ENCODE measurements around the gene ITGBL1. TPM values are rescaled to one million over a fixed set of nuclear protein-coding genes. Genes with fewer than 3 reads are reported as not detected.

ITGBL1 gene, protein sequence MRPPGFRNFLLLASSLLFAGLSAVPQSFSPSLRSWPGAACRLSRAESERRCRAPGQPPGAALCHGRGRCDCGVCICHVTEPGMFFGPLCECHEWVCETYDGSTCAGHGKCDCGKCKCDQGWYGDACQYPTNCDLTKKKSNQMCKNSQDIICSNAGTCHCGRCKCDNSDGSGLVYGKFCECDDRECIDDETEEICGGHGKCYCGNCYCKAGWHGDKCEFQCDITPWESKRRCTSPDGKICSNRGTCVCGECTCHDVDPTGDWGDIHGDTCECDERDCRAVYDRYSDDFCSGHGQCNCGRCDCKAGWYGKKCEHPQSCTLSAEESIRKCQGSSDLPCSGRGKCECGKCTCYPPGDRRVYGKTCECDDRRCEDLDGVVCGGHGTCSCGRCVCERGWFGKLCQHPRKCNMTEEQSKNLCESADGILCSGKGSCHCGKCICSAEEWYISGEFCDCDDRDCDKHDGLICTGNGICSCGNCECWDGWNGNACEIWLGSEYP
- total RNA-seq (2014; rRNA removed; shearing (Covaris generic)) (not detected in 2 replicates), total RNA-seq (2022) (not detected in 2 replicates), Bru-seq, nascent RNA (percentile 11 among the genes with signal in this experiment), BruChase-seq, experiment 1, labeled RNA remaining after a 6-hour chase (percentile 3 among the genes with signal in this experiment), BruChase-seq, experiment 2, labeled RNA remaining after a 2-hour chase (percentile 9 among the genes with signal in this experiment)
- long read RNA-seq: 0 reads

DNA sequence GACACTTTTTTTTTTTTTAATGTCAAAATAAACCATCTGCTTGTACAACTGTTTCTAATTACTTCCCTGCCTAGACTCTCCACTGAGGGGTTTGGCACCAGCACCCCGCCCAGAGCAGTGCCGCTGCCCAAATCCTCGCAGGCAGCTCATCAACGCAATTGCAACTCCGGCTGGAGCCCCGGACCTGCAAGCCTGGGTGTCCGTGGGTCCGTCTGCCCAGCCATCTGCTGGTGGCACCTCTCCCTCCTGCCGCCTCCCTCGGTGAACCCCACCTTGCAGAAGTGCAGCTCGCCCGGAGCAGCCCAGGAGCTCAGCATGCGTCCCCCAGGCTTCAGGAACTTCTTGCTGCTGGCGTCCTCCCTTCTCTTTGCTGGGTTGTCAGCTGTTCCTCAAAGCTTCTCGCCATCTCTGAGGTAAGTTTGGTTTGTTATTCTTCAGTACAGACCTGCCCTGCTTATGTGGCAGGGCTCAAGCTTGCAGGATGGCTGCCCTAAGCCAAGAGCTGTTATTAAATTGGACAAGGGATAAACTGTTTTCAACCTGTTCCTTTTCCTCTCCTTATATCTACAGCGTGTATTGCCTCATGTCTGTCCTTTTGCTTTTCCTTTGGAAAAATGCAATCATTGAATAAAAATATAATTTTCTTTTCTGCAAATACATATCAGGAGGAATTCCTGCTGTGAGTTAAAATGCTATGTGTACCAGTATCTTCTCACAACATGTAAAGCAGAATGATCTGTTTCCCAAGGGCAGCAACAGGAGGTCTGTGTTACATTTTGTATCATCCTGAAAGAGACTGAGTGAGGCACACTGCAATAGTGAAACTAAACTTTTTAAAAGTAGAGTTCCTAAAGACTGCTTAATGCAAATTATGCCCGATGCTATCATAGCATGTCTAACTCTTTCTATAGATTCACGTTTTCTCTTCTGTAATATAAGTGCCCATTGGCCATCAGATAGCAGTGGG is at the start of gene ITGBL1:
Gene ITGBL1 (plus strand): TSS at position 157 of the 967 bp plus-strand sequence. CDS start 159 bp downstream, at position 316.
- Histone ChIP-seq H3K9me2 (ENCODE audit: insufficient read depth, low read length) (no peaks in the 10 kb centered on the region), H2AFZ (ENCODE audit: low read length) (no peak within 1 kb of the TSS), H3K36me3 (ENCODE audit: insufficient read depth, low read length) (no peaks in the 10 kb centered on the region), H4K20me1 (ENCODE audit: insufficient read depth, low read length) (no peaks in the 10 kb centered on the region), H3K9me3 (ENCODE audit: low read length) (no peaks in the 10 kb centered on the region), H3K4me2 (ENCODE audit: low read length) (no peak within 1 kb of the TSS), H3K79me2 (ENCODE audit: insufficient read depth, low read depth, low read length) (no peaks in the 10 kb centered on the region), H3K4me3 (ENCODE audit: low read depth, low read length, poor library complexity, severe bottlenecking) (no peak within 1 kb of the TSS), H3K27ac (ENCODE audit: low read depth, low read length, poor library complexity, severe bottlenecking) (no peak within 1 kb of the TSS), H3K4me1 (ENCODE audit: insufficient read depth, low read length, poor library complexity, severe bottlenecking) (no peaks in the 10 kb centered on the region)
- ChIA-PET CTCF (ENCODE audit: unreplicated experiment) (no interaction called here), POLR2A (no interaction called here)
- DNase-seq (ENCODE audit: low spot score): no peak
- TF ChIP-seq EZH2phosphoT487 (IDR thresholded peaks at IDR 0.05; ENCODE audit: borderline replicate concordance, low read depth, low read length): no peak
- intact Hi-C loops (cut with micrococcal nuclease; ENCODE audit: unreplicated experiment): no loop called here
- no TSS peak for BruUV-seq (replicated peaks)

DNA sequence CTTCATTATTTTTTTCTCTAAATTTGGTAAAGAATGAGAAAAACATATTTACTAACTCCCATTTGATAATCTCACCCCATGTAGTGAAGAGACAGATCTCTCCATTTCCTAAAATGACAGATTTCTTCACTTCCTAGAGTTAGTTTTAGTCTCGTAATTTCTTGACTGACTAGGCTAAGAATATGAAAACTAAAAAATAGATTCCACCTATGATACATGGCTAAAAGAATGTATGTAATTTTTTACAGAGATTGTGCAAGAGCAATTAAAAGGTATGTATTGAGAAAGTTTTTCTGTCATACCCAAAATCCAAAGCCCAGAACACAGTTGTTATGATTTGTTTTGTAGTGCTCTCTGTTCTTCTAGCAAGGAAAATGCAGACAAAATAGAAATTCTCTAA is 45.7 kb upstream of the ITGBL1 start:
- Histone ChIP-seq H3K9me2 (ENCODE audit: insufficient read depth, low read length) (no peaks in the 10 kb centered on the region), H3K79me2 (ENCODE audit: insufficient read depth, low read depth, low read length) (no peaks in the 10 kb centered on the region), H3K4me3 (ENCODE audit: low read depth, low read length, poor library complexity, severe bottlenecking) (no peak overlapping the region), H3K4me2 (ENCODE audit: low read length) (no peak overlapping the region), H2AFZ (ENCODE audit: low read length) (no peak overlapping the region), H4K20me1 (ENCODE audit: insufficient read depth, low read length) (no peaks in the 10 kb centered on the region), H3K27ac (ENCODE audit: low read depth, low read length, poor library complexity, severe bottlenecking) (no peak overlapping the region), H3K4me1 (ENCODE audit: insufficient read depth, low read length, poor library complexity, severe bottlenecking) (no peaks in the 10 kb centered on the region), H3K36me3 (ENCODE audit: insufficient read depth, low read length) (no peaks in the 10 kb centered on the region), H3K9me3 (ENCODE audit: low read length) (no peaks in the 10 kb centered on the region)
- DNase-seq (ENCODE audit: low spot score): no peak
- CTCF ChIA-PET (ENCODE audit: unreplicated experiment): no interaction called here
- no TSS peak for BruUV-seq (replicated peaks)
- intact Hi-C loops (cut with micrococcal nuclease; ENCODE audit: unreplicated experiment): no loop called here
- POLR2A ChIA-PET: no interaction called here
- no peak for TF ChIP-seq EZH2phosphoT487 (IDR thresholded peaks at IDR 0.05; ENCODE audit: borderline replicate concordance, low read depth, low read length)
- TF ChIP-seq, protein P1, sequence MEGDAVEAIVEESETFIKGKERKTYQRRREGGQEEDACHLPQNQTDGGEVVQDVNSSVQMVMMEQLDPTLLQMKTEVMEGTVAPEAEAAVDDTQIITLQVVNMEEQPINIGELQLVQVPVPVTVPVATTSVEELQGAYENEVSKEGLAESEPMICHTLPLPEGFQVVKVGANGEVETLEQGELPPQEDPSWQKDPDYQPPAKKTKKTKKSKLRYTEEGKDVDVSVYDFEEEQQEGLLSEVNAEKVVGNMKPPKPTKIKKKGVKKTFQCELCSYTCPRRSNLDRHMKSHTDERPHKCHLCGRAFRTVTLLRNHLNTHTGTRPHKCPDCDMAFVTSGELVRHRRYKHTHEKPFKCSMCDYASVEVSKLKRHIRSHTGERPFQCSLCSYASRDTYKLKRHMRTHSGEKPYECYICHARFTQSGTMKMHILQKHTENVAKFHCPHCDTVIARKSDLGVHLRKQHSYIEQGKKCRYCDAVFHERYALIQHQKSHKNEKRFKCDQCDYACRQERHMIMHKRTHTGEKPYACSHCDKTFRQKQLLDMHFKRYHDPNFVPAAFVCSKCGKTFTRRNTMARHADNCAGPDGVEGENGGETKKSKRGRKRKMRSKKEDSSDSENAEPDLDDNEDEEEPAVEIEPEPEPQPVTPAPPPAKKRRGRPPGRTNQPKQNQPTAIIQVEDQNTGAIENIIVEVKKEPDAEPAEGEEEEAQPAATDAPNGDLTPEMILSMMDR (conservative IDR thresholded peaks at IDR 0.05; ENCODE audit: low read length): no peak

DNA sequence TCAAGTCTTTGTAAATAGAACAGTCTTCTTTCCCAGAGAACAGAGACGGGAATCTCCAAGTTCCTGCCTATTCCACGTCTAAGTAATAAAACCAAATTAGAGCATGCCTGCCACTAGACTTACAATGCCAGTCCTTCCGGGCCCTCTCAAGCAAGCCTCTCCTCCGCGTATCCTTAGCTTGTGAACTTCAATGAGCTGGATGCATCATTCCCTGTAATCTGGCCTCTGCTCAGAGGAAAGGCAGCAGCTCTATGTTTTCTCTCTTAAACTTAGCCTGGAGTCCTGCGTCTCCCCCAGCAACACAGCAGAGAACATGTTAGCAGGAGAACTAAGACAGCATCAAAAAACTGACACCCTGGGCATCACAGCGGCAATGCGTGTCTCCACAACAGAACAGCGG is 44.3 kb upstream of the ITGBL1 start:
- H3K4me3 ChIP-seq (ENCODE audit: low read depth, low read length, poor library complexity, severe bottlenecking): no peak overlapping the region
- DNase-seq (ENCODE audit: low spot score): no peak
- CTCF ChIA-PET (ENCODE audit: unreplicated experiment): no interaction called here
- no peaks in the 10 kb centered on the region for H3K79me2 ChIP-seq (ENCODE audit: insufficient read depth, low read depth, low read length)
- H3K4me2 ChIP-seq (ENCODE audit: low read length): no peak overlapping the region
- H3K36me3 ChIP-seq (ENCODE audit: insufficient read depth, low read length): no peaks in the 10 kb centered on the region
- H4K20me1 ChIP-seq (ENCODE audit: insufficient read depth, low read length): no peaks in the 10 kb centered on the region
- H2AFZ ChIP-seq (ENCODE audit: low read length): no peak overlapping the region
- H3K9me3 ChIP-seq (ENCODE audit: low read length): no peaks in the 10 kb centered on the region
- no peak for TF ChIP-seq EZH2phosphoT487 (IDR thresholded peaks at IDR 0.05; ENCODE audit: borderline replicate concordance, low read depth, low read length)
- TF ChIP-seq, protein P1 (conservative IDR thresholded peaks at IDR 0.05; ENCODE audit: low read length): no peak
- BruUV-seq (replicated peaks): no TSS peak
- H3K27ac ChIP-seq (ENCODE audit: low read depth, low read length, poor library complexity, severe bottlenecking): no peak overlapping the region
- POLR2A ChIA-PET: interaction anchor here (0.5 kb wide), 1 partner anchor 829 kb away, joined by 3 read pairs; no protein-coding TSS in a partner anchor
- intact Hi-C loops (cut with micrococcal nuclease; ENCODE audit: unreplicated experiment): no loop called here
- no peaks in the 10 kb centered on the region for H3K4me1 ChIP-seq (ENCODE audit: insufficient read depth, low read length, poor library complexity, severe bottlenecking)
- no peaks in the 10 kb centered on the region for H3K9me2 ChIP-seq (ENCODE audit: insufficient read depth, low read length)
